GM12873 (cell line): ENCODE data around the gene FIBP.

ENCODE experiments used
- TF ChIP-seq, protein P1 (sequence below): IDR thresholded peaks from 2 replicates; pipeline ENCODE4 v1.5.1; 2012; ENCODE audit warnings: low read depth, mild to moderate bottlenecking, moderate library complexity, low read length, control low read depth; ENCODE audit not compliant: insufficient read depth; ENCODE audit errors: missing control alignments

The FIBP gene

DNA sequence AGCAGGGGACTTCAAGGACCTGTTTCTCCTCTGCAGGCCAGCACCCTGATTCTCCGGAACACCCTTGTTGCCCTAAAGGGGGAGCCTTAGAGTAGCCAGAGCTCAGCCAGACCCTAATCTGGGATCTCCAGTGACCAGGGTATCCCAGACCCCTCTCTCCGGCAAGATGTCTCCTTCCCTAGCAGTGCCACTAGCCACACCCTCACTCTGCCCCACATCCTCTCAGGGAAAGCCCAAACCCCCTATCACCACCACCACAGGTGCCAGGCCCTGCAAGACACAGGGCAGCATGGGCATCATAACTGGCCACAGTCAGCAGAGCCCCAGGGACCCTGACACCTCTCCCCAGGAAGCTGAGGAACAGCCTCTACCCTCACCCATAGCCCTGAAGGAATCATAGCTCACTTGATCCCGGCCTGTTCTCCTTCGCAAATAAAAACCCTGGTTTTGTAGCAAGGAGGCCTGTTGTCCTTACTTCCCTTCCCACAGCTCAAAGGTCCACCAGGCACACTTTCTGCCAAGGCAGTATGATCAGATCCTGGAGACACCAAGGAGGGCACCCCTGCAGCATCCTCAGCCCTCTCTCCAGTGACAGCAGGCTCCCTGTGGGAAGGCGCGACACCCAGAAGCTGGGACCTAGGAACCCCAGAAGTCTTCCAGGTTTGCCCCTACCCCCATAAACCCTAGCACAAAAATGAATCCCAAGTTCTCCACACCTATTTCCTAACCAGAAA, 34.9 kb downstream of the FIBP start:
- TF ChIP-seq, protein P1, sequence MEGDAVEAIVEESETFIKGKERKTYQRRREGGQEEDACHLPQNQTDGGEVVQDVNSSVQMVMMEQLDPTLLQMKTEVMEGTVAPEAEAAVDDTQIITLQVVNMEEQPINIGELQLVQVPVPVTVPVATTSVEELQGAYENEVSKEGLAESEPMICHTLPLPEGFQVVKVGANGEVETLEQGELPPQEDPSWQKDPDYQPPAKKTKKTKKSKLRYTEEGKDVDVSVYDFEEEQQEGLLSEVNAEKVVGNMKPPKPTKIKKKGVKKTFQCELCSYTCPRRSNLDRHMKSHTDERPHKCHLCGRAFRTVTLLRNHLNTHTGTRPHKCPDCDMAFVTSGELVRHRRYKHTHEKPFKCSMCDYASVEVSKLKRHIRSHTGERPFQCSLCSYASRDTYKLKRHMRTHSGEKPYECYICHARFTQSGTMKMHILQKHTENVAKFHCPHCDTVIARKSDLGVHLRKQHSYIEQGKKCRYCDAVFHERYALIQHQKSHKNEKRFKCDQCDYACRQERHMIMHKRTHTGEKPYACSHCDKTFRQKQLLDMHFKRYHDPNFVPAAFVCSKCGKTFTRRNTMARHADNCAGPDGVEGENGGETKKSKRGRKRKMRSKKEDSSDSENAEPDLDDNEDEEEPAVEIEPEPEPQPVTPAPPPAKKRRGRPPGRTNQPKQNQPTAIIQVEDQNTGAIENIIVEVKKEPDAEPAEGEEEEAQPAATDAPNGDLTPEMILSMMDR = peak; percentile 30

DNA sequence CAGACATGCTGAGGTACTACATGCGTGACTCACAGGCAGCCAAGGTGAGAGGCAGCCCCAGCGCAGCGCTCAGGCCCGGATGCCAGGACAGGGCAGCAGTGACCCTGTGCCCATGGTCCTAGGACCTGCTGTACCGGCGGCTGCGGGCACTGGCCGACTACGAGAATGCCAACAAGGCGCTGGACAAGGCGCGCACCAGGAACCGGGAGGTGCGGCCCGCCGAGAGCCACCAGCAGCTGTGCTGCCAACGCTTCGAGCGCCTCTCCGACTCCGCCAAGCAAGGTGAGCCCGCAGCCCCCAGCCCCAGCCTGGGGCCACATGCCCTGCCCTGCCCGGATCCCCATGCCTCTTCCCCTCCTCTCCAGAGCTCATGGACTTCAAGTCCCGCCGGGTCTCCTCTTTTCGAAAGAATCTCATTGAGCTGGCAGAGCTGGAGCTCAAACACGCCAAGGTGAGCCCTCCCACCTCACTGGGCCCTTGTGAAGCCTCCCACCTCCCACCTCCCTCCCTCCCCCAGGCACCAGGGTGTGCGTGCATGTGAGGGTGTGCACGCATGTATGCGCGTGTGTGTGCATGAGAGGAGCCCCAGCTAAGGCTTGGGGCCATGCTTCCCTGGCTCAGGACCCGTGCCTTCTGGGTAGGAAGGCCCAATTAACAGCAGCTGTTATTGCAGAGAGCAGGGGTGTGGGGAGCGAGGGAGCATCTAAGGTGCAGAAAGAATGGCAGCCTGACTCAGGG, 35.6 kb downstream of the FIBP start:
- TF ChIP-seq, protein P1 = no peak

DNA sequence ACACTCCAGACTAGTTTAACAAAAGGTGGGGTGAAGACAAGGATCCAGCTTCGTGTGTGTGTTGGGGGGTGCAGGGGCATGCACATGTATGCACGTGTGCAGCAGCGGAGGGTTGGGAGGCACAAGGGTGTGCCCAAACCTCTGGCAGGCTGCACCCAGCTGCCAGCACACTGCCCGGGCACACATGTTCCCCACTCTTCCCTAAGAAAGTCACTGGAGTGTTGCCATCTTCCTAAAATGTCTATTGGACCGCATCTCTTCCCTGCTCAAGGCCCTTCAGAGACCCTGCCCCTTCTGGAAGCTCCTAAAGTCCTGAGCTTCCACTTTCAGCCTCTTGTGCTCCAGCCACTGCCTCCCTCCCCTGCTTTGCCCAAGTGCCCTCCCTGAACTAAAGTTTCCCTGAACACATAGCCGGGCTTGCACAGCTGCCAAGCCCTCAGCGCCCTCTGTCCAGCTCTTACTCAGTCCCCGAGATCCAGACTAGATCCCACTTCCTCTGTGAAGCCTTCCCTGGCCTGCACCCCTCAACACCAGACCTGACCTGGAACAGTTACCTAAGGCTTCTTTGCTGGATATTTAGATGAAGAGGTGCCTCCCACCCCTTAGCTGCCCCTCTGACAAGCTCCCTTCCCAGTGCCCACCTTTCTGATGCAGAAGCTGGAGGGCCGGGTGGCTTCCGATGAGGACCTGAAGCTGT, 36.3 kb downstream of the FIBP start:
- TF ChIP-seq, protein P1 = no peak

DNA sequence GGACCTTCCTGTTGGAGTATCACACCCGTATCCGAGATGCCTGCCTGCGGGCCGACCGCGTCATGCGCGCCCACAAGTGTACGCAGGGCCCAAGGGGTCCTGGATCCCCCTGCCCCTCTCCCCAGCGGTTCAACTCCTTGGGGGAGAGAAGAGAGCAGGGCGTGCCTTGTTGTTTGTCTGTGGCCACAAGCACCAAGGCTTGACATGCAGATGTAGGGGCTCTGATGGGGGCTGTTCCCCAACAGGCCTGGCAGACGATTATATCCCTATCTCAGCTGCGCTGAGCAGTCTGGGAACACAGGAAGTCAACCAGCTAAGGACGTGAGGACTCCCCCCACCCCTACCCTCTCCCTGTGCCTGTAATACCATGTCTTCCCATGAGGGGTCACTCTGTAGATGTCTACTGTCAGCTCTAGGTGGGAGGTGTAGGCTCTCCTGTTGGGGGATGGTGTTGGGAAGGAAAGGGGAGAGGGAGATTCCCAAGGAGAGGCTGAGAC, 37.1 kb downstream of the FIBP start:
- TF ChIP-seq, protein P1 = peak; percentile 78

DNA sequence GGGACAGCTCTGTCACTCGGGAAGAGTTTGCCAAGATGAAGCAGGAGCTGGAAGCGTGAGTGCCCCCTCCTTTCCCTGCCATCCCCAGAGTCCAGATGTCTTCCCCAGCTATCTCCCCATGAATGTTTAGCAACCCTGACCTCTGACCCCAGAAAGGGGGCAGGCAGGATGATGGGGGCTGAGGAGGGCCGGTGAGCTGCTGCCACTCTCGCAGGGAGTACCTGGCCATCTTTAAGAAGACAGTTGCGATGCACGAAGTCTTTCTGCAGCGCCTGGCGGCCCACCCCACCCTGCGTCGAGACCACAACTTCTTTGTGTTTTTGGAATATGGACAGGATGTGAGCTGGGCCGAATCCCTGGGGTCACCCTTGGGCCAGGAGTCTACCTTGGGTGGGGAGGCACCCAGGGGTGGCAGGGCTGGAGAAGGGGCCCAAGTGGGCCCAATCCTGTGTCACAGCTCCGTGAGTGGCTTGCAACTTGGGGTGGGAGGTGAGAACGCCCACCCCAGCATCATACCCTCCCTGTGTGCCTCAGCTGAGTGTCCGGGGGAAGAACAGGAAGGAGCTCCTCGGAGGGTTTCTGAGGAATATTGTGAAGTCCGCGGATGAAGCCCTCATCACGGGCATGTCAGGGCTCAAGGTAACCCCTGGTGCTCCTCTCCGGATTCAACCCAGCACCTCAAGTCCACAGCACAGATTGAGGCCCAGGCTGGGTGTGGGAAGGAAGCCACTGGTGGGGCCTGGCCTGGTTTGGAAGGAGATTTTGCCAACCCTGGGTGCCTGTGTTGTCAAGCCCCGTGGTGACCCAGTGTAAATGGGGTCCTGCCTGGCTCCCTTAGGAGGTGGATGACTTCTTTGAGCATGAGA, 37.8 kb downstream of the FIBP start:
- TF ChIP-seq, protein P1 = no peak

DNA sequence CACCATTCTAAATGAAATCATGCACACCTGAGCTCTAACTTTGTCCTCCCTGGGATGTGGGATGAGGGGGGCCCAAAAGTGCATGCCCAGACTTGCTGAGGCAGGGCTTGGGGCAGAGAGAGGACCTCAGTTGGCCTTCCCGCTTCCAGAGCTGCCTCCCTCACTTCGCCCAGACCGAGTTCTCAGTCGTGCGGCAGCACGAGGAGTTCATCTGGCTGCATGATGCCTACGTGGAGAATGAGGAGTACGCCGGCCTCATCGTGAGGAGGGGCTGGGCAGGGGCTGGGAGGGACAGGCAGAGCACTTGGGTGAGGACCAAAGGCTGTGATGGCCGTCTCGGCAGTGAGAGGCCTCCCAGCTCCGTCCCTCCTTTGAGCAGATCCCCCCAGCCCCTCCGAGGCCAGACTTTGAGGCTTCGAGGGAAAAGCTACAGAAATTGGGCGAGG, 38.5 kb downstream of the FIBP start:
- TF ChIP-seq, protein P1 = no peak
